Body of pancreas (tissue), 4 donors: ENCODE measurements around the gene KIF26A.

Experiments used
- POLR2A ChIP-seq, 3 donors: fragments of 450-650 bp; IDR thresholded peaks; one replicate each; pipeline ENCODE4 v1.6.1; 2016; ENCODE audit warnings: antibody characterized with exemption in 3 of 3, mild to moderate bottlenecking in 2 of 3
- TF ChIP-seq, protein P1 (sequence below), 7 experiments: fragments of 450-650 bp in 4 of 7; fragments of 200-600 bp in 3 of 7; sonication (generic) in 3 of 7; IDR thresholded peaks; one replicate each; pipeline ENCODE4 v1.5.1; 2016 to 2019; ENCODE audit warnings: antibody characterized with exemption in 7 of 7

DNA sequence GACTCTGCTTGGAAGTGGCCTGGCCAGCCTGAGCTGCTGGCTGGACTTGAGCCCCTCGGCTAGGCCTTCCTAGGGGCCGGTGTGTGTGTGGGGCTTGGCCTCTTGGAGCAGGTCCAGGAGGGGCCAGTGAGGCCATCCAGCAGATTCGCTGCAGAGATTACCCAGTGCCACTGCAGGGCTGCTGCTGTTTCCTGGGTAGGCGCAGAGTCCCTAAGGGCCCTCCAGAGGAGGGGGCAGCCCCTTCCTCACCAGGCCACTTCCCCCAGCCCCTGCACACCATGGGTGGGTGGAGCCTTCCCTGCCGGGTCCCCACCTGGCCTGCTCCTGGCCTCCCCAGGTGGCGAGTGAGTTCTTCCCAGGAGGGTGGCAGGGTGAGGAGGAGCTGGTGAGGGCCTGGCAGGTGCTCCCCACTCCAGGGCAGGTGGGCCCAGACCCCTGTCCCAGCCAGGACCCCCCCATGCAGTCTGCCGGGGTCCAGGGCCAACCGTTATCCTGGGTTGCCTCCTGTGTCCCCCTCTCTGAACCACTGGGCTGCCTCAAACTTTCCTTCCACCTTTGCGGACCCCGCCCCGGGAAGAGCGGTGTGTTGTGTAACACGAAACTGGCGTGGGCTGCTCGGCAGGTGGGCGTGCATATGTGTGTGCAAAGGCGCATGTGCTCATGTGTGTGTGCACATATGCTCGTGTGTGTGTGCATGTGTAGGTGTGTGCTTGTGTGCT is 27.7 kb upstream of the KIF26A start:
- TF ChIP-seq, protein P1, sequence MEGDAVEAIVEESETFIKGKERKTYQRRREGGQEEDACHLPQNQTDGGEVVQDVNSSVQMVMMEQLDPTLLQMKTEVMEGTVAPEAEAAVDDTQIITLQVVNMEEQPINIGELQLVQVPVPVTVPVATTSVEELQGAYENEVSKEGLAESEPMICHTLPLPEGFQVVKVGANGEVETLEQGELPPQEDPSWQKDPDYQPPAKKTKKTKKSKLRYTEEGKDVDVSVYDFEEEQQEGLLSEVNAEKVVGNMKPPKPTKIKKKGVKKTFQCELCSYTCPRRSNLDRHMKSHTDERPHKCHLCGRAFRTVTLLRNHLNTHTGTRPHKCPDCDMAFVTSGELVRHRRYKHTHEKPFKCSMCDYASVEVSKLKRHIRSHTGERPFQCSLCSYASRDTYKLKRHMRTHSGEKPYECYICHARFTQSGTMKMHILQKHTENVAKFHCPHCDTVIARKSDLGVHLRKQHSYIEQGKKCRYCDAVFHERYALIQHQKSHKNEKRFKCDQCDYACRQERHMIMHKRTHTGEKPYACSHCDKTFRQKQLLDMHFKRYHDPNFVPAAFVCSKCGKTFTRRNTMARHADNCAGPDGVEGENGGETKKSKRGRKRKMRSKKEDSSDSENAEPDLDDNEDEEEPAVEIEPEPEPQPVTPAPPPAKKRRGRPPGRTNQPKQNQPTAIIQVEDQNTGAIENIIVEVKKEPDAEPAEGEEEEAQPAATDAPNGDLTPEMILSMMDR (IDR thresholded peaks at IDR 0.05), result no peak
- no peak for TF ChIP-seq POLR2A (IDR thresholded peaks at IDR 0.05)
